ENCODE results near the gene CLDN8. TPM values are rescaled to one million over a fixed set of nuclear protein-coding genes. Genes with fewer than 3 reads are reported as not detected.
A peak's percentile ranks its signal among the peaks of the same experiment; 100 is the strongest.

The CLDN8 gene
- total RNA-seq, 1 experiment from 2014 or later: not detected

GRCh38 chr21:30194701-30195299 lies 21.1 kb downstream of the CLDN8 start:
- Histone ChIP-seq H3K4me3 (ENCODE audit: low read depth, low read length) (no peak overlapping the region), H3K27me3 (replicated peaks; ENCODE audit: control insufficient read depth, insufficient read depth, low read length) (no peaks in the 10 kb centered on the region), H3K9me3 (no peaks in the 10 kb centered on the region), H3K36me3 (ENCODE audit: control insufficient read depth, insufficient read depth, low read length) (no peaks in the 10 kb centered on the region), H3K4me1 (no peaks in the 10 kb centered on the region)
- DNase-seq: peak in 1 of 2 experiments; percentile 62
- Mint-ChIP-seq H3K27me3 (ENCODE audit: insufficient read depth, unreplicated experiment) (peaks cover 9% of the 10 kb centered on the region), H3K36me3 (ENCODE audit: insufficient read depth, unreplicated experiment) (no peaks in the 10 kb centered on the region), H3K27ac (ENCODE audit: unreplicated experiment) (no peak overlapping the region), H3K9me3 (ENCODE audit: unreplicated experiment) (no peaks in the 10 kb centered on the region), H3K4me3 (ENCODE audit: unreplicated experiment) (no peak overlapping the region), H3K4me1 (ENCODE audit: low read depth, unreplicated experiment) (no peaks in the 10 kb centered on the region)
- TF ChIP-seq, protein P1, sequence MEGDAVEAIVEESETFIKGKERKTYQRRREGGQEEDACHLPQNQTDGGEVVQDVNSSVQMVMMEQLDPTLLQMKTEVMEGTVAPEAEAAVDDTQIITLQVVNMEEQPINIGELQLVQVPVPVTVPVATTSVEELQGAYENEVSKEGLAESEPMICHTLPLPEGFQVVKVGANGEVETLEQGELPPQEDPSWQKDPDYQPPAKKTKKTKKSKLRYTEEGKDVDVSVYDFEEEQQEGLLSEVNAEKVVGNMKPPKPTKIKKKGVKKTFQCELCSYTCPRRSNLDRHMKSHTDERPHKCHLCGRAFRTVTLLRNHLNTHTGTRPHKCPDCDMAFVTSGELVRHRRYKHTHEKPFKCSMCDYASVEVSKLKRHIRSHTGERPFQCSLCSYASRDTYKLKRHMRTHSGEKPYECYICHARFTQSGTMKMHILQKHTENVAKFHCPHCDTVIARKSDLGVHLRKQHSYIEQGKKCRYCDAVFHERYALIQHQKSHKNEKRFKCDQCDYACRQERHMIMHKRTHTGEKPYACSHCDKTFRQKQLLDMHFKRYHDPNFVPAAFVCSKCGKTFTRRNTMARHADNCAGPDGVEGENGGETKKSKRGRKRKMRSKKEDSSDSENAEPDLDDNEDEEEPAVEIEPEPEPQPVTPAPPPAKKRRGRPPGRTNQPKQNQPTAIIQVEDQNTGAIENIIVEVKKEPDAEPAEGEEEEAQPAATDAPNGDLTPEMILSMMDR (IDR thresholded peaks at IDR 0.05; ENCODE audit: insufficient read depth in 1 of 2, low read depth in 1 of 2, low read length in 1 of 2, severe bottlenecking in 1 of 2, unreplicated experiment in 1 of 2): peak; percentile 59 to 64
- CTCF ChIA-PET: no interaction called here
- no TSS peak for BruUV-seq (replicated peaks)
- POLR2A ChIA-PET: no interaction called here
- intact Hi-C loops (cut with micrococcal nuclease; ENCODE audit: unreplicated experiment): loop anchor here (1.0 to 5.0 kb wide), 4 partner anchors 122 to 587 kb away; no protein-coding TSS in a partner anchor

DNA sequence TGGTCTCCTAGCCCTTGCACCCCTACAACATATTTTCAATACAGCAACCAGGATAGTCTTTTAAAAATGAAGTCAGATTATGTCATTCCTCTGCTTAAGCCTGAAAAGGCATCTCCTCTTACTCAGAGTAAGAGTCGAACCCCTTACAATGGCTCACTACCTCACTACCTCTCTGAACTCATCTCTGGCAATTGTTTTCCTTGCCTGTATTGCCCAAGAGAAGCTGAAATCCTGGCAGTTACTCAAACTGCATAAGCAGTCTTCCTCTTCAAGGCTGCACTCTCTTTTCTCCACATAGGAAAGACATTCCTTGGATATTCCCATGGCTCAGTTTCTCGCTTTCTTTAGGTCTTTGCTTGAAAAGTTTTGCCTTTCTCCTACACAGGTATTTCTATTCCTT lies 22.7 kb downstream of the CLDN8 start:
- peaks cover 9% of the 10 kb centered on the region for H3K27me3 Mint-ChIP-seq (ENCODE audit: insufficient read depth, unreplicated experiment)

GRCh38 chr21:30190554-30190953 lies 25.3 kb downstream of the CLDN8 start:
- Histone ChIP-seq H3K9me3 (no peaks in the 10 kb centered on the region; the same call in 1 of the 2 replicates), H3K4me3 (ENCODE audit: low read depth, low read length) (no peak overlapping the region), H3K27me3 (replicated peaks; ENCODE audit: control insufficient read depth, insufficient read depth, low read length) (no peaks in the 10 kb centered on the region), H3K4me1 (no peaks in the 10 kb centered on the region), H3K36me3 (ENCODE audit: control insufficient read depth, insufficient read depth, low read length) (no peaks in the 10 kb centered on the region)
- TF ChIP-seq, protein P1 (IDR thresholded peaks at IDR 0.05; ENCODE audit: insufficient read depth in 1 of 2, low read depth in 1 of 2, low read length in 1 of 2, severe bottlenecking in 1 of 2, unreplicated experiment in 1 of 2): no peak
- H3K27me3 Mint-ChIP-seq (ENCODE audit: insufficient read depth, unreplicated experiment): peaks cover 12% of the 10 kb centered on the region
- no peak overlapping the region for H3K4me3 Mint-ChIP-seq (ENCODE audit: unreplicated experiment)
- intact Hi-C loops (cut with micrococcal nuclease; ENCODE audit: unreplicated experiment): no loop called here
- H3K36me3 Mint-ChIP-seq (ENCODE audit: insufficient read depth, unreplicated experiment): no peaks in the 10 kb centered on the region
- no peak for DNase-seq
- no TSS peak for BruUV-seq (replicated peaks)
- POLR2A ChIA-PET: no interaction called here
- CTCF ChIA-PET: no interaction called here
- H3K4me1 Mint-ChIP-seq (ENCODE audit: low read depth, unreplicated experiment): no peaks in the 10 kb centered on the region
- no peak overlapping the region for H3K27ac Mint-ChIP-seq (ENCODE audit: unreplicated experiment)
- H3K9me3 Mint-ChIP-seq (ENCODE audit: unreplicated experiment): no peaks in the 10 kb centered on the region

More for the DNA sequence above, 22.7 kb downstream of the CLDN8 start:
- intact Hi-C loops (cut with micrococcal nuclease; ENCODE audit: unreplicated experiment): no loop called here
- H3K4me1 Mint-ChIP-seq (ENCODE audit: low read depth, unreplicated experiment): no peaks in the 10 kb centered on the region
- BruUV-seq (replicated peaks): no TSS peak
- Histone ChIP-seq H3K4me1 (no peaks in the 10 kb centered on the region), H3K9me3 (no peaks in the 10 kb centered on the region), H3K4me3 (ENCODE audit: low read depth, low read length) (no peak overlapping the region), H3K36me3 (ENCODE audit: control insufficient read depth, insufficient read depth, low read length) (no peaks in the 10 kb centered on the region), H3K27me3 (replicated peaks; ENCODE audit: control insufficient read depth, insufficient read depth, low read length) (no peaks in the 10 kb centered on the region)
- no peak for DNase-seq
- TF ChIP-seq, protein P1 (IDR thresholded peaks at IDR 0.05; ENCODE audit: insufficient read depth in 1 of 2, low read depth in 1 of 2, low read length in 1 of 2, severe bottlenecking in 1 of 2, unreplicated experiment in 1 of 2): no peak
- no peaks in the 10 kb centered on the region for H3K9me3 Mint-ChIP-seq (ENCODE audit: unreplicated experiment)
- ChIA-PET POLR2A (no interaction called here), CTCF (no interaction called here)
- H3K4me3 Mint-ChIP-seq (ENCODE audit: unreplicated experiment): no peak overlapping the region
- H3K36me3 Mint-ChIP-seq (ENCODE audit: insufficient read depth, unreplicated experiment): no peaks in the 10 kb centered on the region
- no peak overlapping the region for H3K27ac Mint-ChIP-seq (ENCODE audit: unreplicated experiment)
